HFFc6 (cell line): ENCODE data around the gene CD6. TPM values are rescaled to one million over a fixed set of nuclear protein-coding genes. Genes with fewer than 3 reads are reported as not detected.

Source experiments
- DNase-seq: peaks from one replicate; pipeline ENCODE4 v3.0.0-alpha.2; 2018
- H3K27ac Mint-ChIP-seq: 2 replicates; pipeline ENCODE4 v1.8.0; 2020; ENCODE audit warnings: mild to moderate bottlenecking, mixed read lengths
- H3K27me3 Mint-ChIP-seq: 2 replicates; pipeline ENCODE4 v1.8.0; 2021; ENCODE audit warnings: mild to moderate bottlenecking, moderate library complexity, mixed read lengths; ENCODE audit not compliant: insufficient read depth
- H3K36me3 Mint-ChIP-seq: 2 replicates; pipeline ENCODE4 v1.8.0; 2021; ENCODE audit warnings: low read depth, mixed read lengths
- H3K4me1 Mint-ChIP-seq: 2 replicates; pipeline ENCODE4 v1.8.0; 2020; ENCODE audit warnings: low read depth, mixed read lengths
- H3K4me3 Mint-ChIP-seq: 2 replicates; pipeline ENCODE4 v1.8.0; 2020; ENCODE audit warnings: mild to moderate bottlenecking, moderate library complexity, mixed read lengths
- H3K9me3 Mint-ChIP-seq: 2 replicates; pipeline ENCODE4 v1.8.0; 2020; ENCODE audit warnings: mild to moderate bottlenecking, mixed read lengths
- total RNA-seq, 6 experiments: library from RNA; stranded (reverse); fragmentation: NEBNext Ultra II Directional; extraction: Animal tissue kit (Norgen Biotek cat#: 25700); gene quantifications; 2 replicates in 1 of 6; 3 replicates in 5 of 6; pipeline ENCODE4 v1.2.3, GENCODE V29; 2021
- TF ChIP-seq, protein P1 (sequence below): fragments of 200-600 bp; sonication (generic); IDR thresholded peaks from 2 replicates; pipeline ENCODE4 v1.5.0; 2021; ENCODE audit warnings: antibody characterized with exemption, mild to moderate bottlenecking

Gene CD6
- total RNA-seq, 6 experiments from 2014 or later, result not detected

DNA sequence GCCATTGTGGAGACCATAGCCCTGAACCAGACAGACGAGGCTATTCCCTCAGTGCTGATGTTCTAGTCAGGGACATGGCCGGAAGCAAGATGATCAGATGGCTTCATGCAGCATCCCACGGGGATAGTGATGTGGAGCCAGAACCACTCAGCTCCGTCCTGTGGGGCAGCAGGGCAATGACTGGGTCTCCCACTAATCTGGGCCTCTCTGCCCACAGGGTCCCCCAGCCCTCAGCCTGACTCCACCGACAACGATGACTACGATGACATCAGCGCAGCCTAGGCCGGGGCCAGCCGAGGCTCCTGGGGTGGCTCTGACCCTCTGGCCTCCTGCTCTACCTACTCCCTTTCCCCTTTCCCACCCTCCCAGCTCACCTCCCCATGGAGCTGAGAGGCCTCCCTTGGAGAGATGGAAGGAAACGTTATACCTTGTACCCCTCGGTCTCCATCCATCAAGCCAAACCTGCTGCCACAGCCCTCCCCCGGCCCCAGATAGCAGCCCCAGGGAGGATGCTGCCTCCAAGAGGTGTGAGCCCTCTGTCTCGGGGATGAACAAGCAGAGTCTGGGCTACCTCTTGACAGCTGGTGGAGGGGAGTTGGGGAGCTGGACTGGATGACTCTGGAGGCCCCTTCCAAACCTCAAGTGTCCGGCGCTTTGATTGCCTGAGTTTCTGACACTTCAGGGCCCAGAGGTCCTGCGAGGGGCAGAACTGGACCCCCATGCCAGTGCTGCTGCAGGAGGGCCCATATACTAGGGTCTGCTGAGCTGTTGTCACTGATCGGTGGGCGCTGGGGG is 47.8 kb downstream of the CD6 start:
- no peak for DNase-seq
- TF ChIP-seq, protein P1, sequence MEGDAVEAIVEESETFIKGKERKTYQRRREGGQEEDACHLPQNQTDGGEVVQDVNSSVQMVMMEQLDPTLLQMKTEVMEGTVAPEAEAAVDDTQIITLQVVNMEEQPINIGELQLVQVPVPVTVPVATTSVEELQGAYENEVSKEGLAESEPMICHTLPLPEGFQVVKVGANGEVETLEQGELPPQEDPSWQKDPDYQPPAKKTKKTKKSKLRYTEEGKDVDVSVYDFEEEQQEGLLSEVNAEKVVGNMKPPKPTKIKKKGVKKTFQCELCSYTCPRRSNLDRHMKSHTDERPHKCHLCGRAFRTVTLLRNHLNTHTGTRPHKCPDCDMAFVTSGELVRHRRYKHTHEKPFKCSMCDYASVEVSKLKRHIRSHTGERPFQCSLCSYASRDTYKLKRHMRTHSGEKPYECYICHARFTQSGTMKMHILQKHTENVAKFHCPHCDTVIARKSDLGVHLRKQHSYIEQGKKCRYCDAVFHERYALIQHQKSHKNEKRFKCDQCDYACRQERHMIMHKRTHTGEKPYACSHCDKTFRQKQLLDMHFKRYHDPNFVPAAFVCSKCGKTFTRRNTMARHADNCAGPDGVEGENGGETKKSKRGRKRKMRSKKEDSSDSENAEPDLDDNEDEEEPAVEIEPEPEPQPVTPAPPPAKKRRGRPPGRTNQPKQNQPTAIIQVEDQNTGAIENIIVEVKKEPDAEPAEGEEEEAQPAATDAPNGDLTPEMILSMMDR, result no peak
- Mint-ChIP-seq H3K4me1 (no peaks in the 10 kb centered on the region), H3K4me3 (no peak overlapping the region), H3K9me3 (no peaks in the 10 kb centered on the region), H3K27me3 (peaks cover 68% of the 10 kb centered on the region), H3K27ac (no peak overlapping the region), H3K36me3 (no peaks in the 10 kb centered on the region)

DNA sequence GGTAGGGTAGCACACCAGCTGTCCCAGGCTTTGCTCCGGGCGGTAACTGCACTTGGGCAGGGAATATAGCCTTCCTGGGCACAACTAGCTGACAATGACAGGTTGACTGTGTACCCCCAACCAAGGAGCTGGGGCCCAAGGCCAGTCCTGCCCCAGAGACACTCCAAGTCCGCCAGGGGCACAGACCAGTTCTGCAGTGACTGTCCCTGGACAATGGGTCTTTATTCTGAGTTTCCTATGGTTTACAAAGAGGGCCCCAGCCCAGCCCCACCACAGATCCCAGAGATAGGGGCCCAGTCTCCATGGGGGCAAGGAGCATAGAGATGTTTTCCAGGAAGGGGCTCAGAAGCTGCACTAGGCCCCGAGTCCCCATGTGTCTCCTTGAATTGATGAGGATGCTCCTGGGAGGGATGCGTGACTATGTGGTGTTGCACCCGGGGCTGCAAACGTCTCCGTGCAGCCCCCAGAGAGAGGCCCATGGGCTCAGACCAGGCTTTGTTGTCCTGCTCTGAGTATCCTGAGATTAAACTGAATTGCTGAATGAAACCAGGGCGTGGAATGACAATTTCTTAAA is 48.4 kb downstream of the CD6 start:
- no peak for DNase-seq
- H3K9me3 Mint-ChIP-seq, result no peaks in the 10 kb centered on the region
- H3K27ac Mint-ChIP-seq, result no peak overlapping the region
- TF ChIP-seq, protein P1, result no peak
- no peaks in the 10 kb centered on the region for H3K36me3 Mint-ChIP-seq
- no peaks in the 10 kb centered on the region for H3K4me1 Mint-ChIP-seq
- H3K27me3 Mint-ChIP-seq, result peaks cover 70% of the 10 kb centered on the region
- H3K4me3 Mint-ChIP-seq, result no peak overlapping the region

DNA sequence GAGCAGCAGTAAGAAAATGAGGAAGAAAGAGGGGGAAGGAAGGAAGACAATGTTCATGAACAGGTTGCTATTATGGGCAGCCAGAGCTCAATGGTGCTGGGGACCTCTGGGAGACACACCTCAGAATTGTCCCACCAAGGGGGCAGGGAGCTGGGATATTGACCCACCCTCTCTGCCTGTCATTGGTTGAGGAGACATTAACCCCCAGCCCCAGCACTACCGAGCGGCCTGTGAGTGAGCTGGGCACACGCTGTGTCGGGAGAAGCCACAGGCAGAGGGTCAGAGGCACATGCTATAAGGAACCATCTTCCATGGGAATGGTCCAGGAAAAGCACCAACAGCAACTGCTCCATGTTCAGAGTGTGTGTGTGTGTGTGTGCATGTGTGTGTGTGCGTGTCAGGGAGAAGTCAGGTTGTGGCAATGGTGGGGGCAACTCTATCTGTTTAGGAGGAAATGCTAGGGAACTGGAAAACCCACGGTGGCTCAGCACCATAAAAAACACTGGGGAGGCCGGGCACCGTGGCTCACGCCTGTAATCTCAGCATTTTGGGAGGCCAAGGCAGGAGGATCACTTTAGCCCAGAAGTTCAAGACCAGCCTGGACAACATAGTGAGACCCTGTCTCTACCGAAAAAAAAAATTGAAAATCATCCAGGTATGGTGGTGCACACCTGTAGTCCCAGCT is 49.2 kb downstream of the CD6 start:
- TF ChIP-seq, protein P1, result no peak
- Mint-ChIP-seq H3K4me3 (no peak overlapping the region), H3K4me1 (no peaks in the 10 kb centered on the region), H3K36me3 (no peaks in the 10 kb centered on the region), H3K9me3 (no peaks in the 10 kb centered on the region), H3K27ac (no peak overlapping the region), H3K27me3 (peaks cover 74% of the 10 kb centered on the region)
- DNase-seq, result no peak

DNA sequence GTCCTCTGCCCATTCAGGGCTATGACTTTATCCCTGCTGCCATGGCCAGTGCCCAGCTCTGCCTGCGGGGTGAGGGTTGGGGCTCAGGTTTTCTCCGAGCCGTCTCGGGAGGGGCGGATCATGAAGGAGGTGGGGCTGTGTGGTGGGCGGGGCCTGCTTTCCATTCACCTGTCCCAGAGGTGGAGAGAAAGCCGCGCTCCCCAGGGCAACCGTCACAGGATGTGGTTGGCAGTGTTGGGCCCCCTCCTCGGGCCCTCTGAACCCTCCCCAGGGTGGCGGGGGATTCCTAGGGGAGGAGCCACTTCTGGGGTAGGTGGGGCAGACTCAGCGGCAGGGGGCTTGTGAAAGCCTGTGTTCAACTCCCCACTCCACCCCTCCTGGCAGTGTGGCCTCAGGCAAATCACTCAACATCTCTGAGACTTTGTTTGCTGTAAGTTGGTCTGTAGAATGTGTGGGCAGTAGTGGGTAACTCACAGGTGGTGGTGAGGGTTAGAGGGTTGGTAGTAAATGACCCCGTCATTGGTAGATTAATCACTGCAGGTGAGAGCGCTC is 50.3 kb downstream of the CD6 start:
- Mint-ChIP-seq H3K27ac (no peak overlapping the region), H3K36me3 (no peaks in the 10 kb centered on the region), H3K9me3 (no peaks in the 10 kb centered on the region), H3K4me1 (no peaks in the 10 kb centered on the region), H3K27me3 (peaks cover 70% of the 10 kb centered on the region), H3K4me3 (no peak overlapping the region)
- TF ChIP-seq, protein P1, result no peak
- no peak for DNase-seq

DNA sequence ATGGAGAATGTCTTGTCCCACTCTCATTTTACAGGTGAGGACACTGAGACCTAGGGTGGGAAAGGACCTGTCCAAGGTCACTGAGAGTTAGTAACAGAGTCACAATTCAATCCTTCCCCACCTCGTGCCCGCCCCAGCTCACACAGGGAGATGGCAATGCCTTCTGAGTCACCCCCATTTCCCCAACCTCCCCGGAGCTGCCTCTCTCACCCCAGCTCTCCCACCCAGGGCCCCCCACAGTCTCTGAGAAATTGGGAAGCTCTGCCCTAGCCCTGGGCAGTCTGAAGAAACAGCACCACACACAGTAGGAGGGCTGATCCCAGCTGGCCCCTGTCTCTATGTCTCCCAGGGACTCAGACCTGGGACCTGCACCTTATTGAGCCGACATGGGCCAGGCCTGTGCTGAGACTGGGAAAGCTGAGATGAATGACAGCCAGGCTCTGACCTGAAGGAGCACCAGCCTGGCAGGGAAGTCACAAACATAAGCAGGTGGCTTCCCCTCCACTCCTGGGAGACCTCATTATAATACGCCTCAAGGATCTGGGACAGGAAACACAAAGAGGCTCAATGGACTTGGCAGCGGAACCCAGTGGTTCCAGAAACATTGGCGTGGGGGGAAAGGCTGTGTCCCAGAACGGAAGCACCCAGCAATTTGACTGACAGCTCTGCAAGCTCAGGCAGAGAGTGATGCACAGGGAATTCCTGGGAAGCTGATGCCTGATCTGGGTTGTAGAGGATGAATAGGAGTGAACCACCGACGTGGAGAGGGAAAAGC is 51.0 kb downstream of the CD6 start:
- Mint-ChIP-seq H3K36me3 (no peaks in the 10 kb centered on the region), H3K27me3 (peaks cover 68% of the 10 kb centered on the region), H3K4me1 (no peaks in the 10 kb centered on the region), H3K27ac (no peak overlapping the region), H3K9me3 (no peaks in the 10 kb centered on the region), H3K4me3 (no peak overlapping the region)
- TF ChIP-seq, protein P1, result no peak
- DNase-seq, result no peak
